H9 (cell line): ENCODE data around the gene KCNMA1. TPM values are rescaled to one million over a fixed set of nuclear protein-coding genes. Genes with fewer than 3 reads are reported as not detected.

Experiments
- DNase-seq: peaks from one replicate; pipeline ENCODE4 v3.0.0-alpha.2; 2017
- H2AFZ ChIP-seq: one replicate; pipeline ENCODE4 v1.6.1; 2013; ENCODE audit warnings: mild to moderate bottlenecking, low read length, control low read depth, moderate library complexity
- H2AK5ac ChIP-seq: 2 replicates; pipeline ENCODE4 v1.6.1; 2013; ENCODE audit warnings: low read length, control low read depth, mixed read lengths; ENCODE audit not compliant: insufficient read length
- H2BK120ac ChIP-seq: one replicate; pipeline ENCODE4 v1.6.1; 2013; ENCODE audit warnings: low read depth, mild to moderate bottlenecking, low read length, control low read depth, inconsistent platforms; ENCODE audit not compliant: poor library complexity, severe bottlenecking
- H2BK12ac ChIP-seq: 2 replicates; pipeline ENCODE4 v1.6.1; 2013; ENCODE audit warnings: low read length, control low read depth, mixed read lengths, low read depth; ENCODE audit not compliant: insufficient read length
- H2BK15ac ChIP-seq: 2 replicates; pipeline ENCODE4 v1.6.1; 2013; ENCODE audit warnings: low read depth, low read length, control low read depth
- H2BK20ac ChIP-seq: one replicate; pipeline ENCODE4 v1.6.1; 2013; ENCODE audit warnings: low read depth, mild to moderate bottlenecking, low read length, control low read depth, inconsistent platforms; ENCODE audit not compliant: poor library complexity, severe bottlenecking
- H2BK5ac ChIP-seq: 2 replicates; pipeline ENCODE4 v1.6.1; 2013; ENCODE audit warnings: low read length, control low read depth, mixed read lengths; ENCODE audit not compliant: insufficient read length
- H3K14ac ChIP-seq: 2 replicates; pipeline ENCODE4 v1.6.1; 2013; ENCODE audit warnings: low read length, control low read depth; ENCODE audit not compliant: insufficient read depth
- H3K18ac ChIP-seq: 2 replicates; pipeline ENCODE4 v1.6.1; 2013; ENCODE audit warnings: low read depth, mild to moderate bottlenecking, mixed read lengths, low read length, control low read depth; ENCODE audit not compliant: insufficient read length
- H3K23ac ChIP-seq: 2 replicates; pipeline ENCODE4 v1.6.1; 2013; ENCODE audit warnings: low read length, control low read depth, mixed read lengths, low read depth; ENCODE audit not compliant: insufficient read length
- H3K23me2 ChIP-seq: 2 replicates; pipeline ENCODE4 v1.6.1; 2013; ENCODE audit warnings: low read depth, mild to moderate bottlenecking, mixed read lengths, low read length, control low read depth; ENCODE audit not compliant: insufficient read length, poor library complexity, severe bottlenecking
- H3K27ac ChIP-seq: 2 replicates; pipeline ENCODE4 v1.5.1; 2013; ENCODE audit warnings: low read length, control low read depth, mixed read lengths, low read depth; ENCODE audit not compliant: insufficient read length
- H3K27me3 ChIP-seq: 2 replicates; pipeline ENCODE4 v1.6.1; 2013; ENCODE audit warnings: low read length, control low read depth, inconsistent platforms; ENCODE audit not compliant: insufficient read depth
- H3K4ac ChIP-seq: 2 replicates; pipeline ENCODE4 v1.6.1; 2013; ENCODE audit warnings: low read depth, mild to moderate bottlenecking, control low read depth, inconsistent platforms, low read length, moderate library complexity
- H3K4me1 ChIP-seq: 2 replicates; pipeline ENCODE4 v1.6.1; 2013; ENCODE audit warnings: low read length, control low read depth, inconsistent platforms; ENCODE audit not compliant: insufficient read depth
- H3K4me2 ChIP-seq: 2 replicates; pipeline ENCODE4 v1.6.1; 2013; ENCODE audit warnings: low read length, control low read depth, mixed read lengths; ENCODE audit not compliant: insufficient read length, insufficient read depth
- H3K56ac ChIP-seq: 2 replicates; pipeline ENCODE4 v1.6.1; 2013; ENCODE audit warnings: low read depth, mild to moderate bottlenecking, mixed read lengths, low read length, control low read depth; ENCODE audit not compliant: insufficient read length
- H3K79me1 ChIP-seq: 2 replicates; pipeline ENCODE4 v1.6.1; 2013; ENCODE audit warnings: low read depth, mild to moderate bottlenecking, moderate library complexity, low read length, control low read depth, inconsistent platforms; ENCODE audit not compliant: insufficient read depth, poor library complexity, severe bottlenecking
- H3K79me2 ChIP-seq: 2 replicates; pipeline ENCODE4 v1.6.1; 2013; ENCODE audit warnings: low read length, control low read depth, inconsistent platforms; ENCODE audit not compliant: insufficient read depth
- H3K9ac ChIP-seq: 2 replicates; pipeline ENCODE4 v1.6.1; 2013; ENCODE audit warnings: low read length, control low read depth, mixed read lengths; ENCODE audit not compliant: insufficient read length; ENCODE audit errors: extremely low read depth
- H3K9me3 ChIP-seq: one replicate; pipeline ENCODE4 v1.6.1; 2013; ENCODE audit warnings: low read depth, low read length, inconsistent platforms; ENCODE audit not compliant: control insufficient read depth
- H3T11ph ChIP-seq: one replicate; pipeline ENCODE4 v1.6.1; 2013; ENCODE audit warnings: mild to moderate bottlenecking, low read length, control low read depth, inconsistent platforms
- H4K20me1 ChIP-seq: one replicate; pipeline ENCODE4 v1.6.1; 2013; ENCODE audit not compliant: control insufficient read depth, insufficient read length, insufficient read depth
- H4K5ac ChIP-seq: 2 replicates; pipeline ENCODE4 v1.6.1; 2013; ENCODE audit warnings: low read depth, mild to moderate bottlenecking, mixed read lengths, low read length, control low read depth; ENCODE audit not compliant: insufficient read length
- H4K8ac ChIP-seq: replicated peaks from 2 replicates; pipeline ENCODE4 v1.6.1; 2013; ENCODE audit warnings: low read length, control low read depth, mixed read lengths, low read depth; ENCODE audit not compliant: insufficient read length
- H4K91ac ChIP-seq: 2 replicates; pipeline ENCODE4 v1.6.1; 2013; ENCODE audit warnings: low read depth, mild to moderate bottlenecking, moderate library complexity, mixed read lengths, low read length, control low read depth; ENCODE audit not compliant: insufficient read length
- H3K27ac Mint-ChIP-seq, 3 experiments: 2 replicates in 2 of 3; 3 replicates in 1 of 3; pipeline ENCODE4 v1.8.0; 2020 to 2021; ENCODE audit warnings: mixed read lengths in 3 of 3, mild to moderate bottlenecking in 1 of 3, moderate library complexity in 1 of 3
- H3K27me3 Mint-ChIP-seq: 2 replicates; pipeline ENCODE4 v1.8.0; 2021; ENCODE audit warnings: low read depth, mild to moderate bottlenecking, moderate library complexity, mixed read lengths
- H3K36me3 Mint-ChIP-seq, 3 experiments: 2 replicates in 2 of 3; 3 replicates in 1 of 3; pipeline ENCODE4 v1.8.0; 2020 to 2021; ENCODE audit warnings: low read depth in 3 of 3, mixed read lengths in 3 of 3; ENCODE audit not compliant: insufficient read depth in 1 of 3
- H3K4me1 Mint-ChIP-seq, 2 experiments: 2 replicates each; pipeline ENCODE4 v1.8.0; 2020; ENCODE audit warnings: mixed read lengths in 2 of 2
- H3K4me3 Mint-ChIP-seq, 2 experiments: 2 replicates in 1 of 2; 3 replicates in 1 of 2; pipeline ENCODE4 v1.8.0; 2020 to 2021; ENCODE audit warnings: mild to moderate bottlenecking in 2 of 2, mixed read lengths in 2 of 2, moderate library complexity in 1 of 2
- H3K9me3 Mint-ChIP-seq, 2 experiments: 2 replicates in 1 of 2; 3 replicates in 1 of 2; pipeline ENCODE4 v1.8.0; 2020; ENCODE audit warnings: mild to moderate bottlenecking in 2 of 2, mixed read lengths in 2 of 2, moderate library complexity in 1 of 2
- WGBS: extraction: QIAGEN DNeasy Blood & Tissue Kit; methylation state at CpG from one replicate; pipeline ENCODE4 v1.1.7; 2013; ENCODE audit warnings: missing lambda C conversion rate, low lambda C conversion rate, mixed read lengths; ENCODE audit not compliant: insufficient read length; ENCODE audit errors: extremely low coverage; 5-methylcytosine and 5-hydroxymethylcytosine counted together
- total RNA-seq: library from RNA; stranded (reverse); gene quantifications from 2 replicates; pipeline ENCODE4 v1.2.1, GENCODE V29; 2021
- TF ChIP-seq, protein P1 (sequence below): fragments of 200-600 bp; sonication (generic); conservative IDR thresholded peaks from 3 replicates; pipeline ENCODE4 v1.8.0; 2021; ENCODE audit warnings: antibody characterized with exemption, mild to moderate bottlenecking

Gene KCNMA1
- total RNA-seq, 1 experiment from 2014 or later = 2.0 TPM

DNA sequence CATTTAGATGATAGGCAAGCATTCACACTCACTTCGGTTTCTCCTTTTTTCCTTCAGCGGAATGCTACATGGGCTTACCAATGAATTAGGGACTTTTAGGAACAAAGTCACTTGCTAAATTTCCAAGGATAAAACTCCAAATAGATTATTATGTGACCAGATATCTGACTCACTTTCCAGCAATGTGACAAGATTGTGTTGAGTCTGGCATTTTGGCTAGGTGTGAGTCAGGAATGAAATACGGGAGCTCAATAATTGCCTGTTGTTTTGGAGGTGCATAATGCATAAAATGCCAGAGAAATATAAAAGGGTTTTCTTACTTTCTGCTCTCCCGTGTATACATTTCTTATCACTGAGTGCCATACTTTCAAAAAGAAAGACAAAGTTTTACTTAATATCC, 721.1 kb downstream of the KCNMA1 start:
- Histone ChIP-seq H3K4ac (no peak overlapping the region), H3K79me1 (no peaks in the 10 kb centered on the region), H4K5ac (no peak overlapping the region), H4K91ac (no peak overlapping the region), H3K9ac (no peak overlapping the region), H3K79me2 (no peaks in the 10 kb centered on the region), H3K14ac (no peak overlapping the region), H3K9me3 (no peaks in the 10 kb centered on the region), H4K8ac (no peak overlapping the region), H3T11ph (no peak overlapping the region), H2BK20ac (no peak overlapping the region), H2AK5ac (no peak overlapping the region), H3K27me3 (no peaks in the 10 kb centered on the region), H3K23ac (no peak overlapping the region), H3K4me2 (no peak overlapping the region), H2BK15ac (no peak overlapping the region), H3K4me1 (no peaks in the 10 kb centered on the region), H2AFZ (no peak overlapping the region), H3K18ac (no peak overlapping the region), H2BK120ac (no peak overlapping the region), H3K27ac (no peak overlapping the region), H2BK5ac (no peak overlapping the region), H3K23me2 (no peaks in the 10 kb centered on the region), H2BK12ac (no peak overlapping the region), H3K56ac (no peak overlapping the region), H4K20me1 (no peaks in the 10 kb centered on the region)
- no peaks in the 10 kb centered on the region for H3K9me3 Mint-ChIP-seq
- TF ChIP-seq, protein P1, sequence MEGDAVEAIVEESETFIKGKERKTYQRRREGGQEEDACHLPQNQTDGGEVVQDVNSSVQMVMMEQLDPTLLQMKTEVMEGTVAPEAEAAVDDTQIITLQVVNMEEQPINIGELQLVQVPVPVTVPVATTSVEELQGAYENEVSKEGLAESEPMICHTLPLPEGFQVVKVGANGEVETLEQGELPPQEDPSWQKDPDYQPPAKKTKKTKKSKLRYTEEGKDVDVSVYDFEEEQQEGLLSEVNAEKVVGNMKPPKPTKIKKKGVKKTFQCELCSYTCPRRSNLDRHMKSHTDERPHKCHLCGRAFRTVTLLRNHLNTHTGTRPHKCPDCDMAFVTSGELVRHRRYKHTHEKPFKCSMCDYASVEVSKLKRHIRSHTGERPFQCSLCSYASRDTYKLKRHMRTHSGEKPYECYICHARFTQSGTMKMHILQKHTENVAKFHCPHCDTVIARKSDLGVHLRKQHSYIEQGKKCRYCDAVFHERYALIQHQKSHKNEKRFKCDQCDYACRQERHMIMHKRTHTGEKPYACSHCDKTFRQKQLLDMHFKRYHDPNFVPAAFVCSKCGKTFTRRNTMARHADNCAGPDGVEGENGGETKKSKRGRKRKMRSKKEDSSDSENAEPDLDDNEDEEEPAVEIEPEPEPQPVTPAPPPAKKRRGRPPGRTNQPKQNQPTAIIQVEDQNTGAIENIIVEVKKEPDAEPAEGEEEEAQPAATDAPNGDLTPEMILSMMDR = no peak
- no peak overlapping the region for H3K27ac Mint-ChIP-seq
- no peaks in the 10 kb centered on the region for H3K4me1 Mint-ChIP-seq
- no peaks in the 10 kb centered on the region for H3K36me3 Mint-ChIP-seq
- DNase-seq = no peak
- no CpG with 5 or more reads among the region's 4 CpGs for WGBS
- H3K27me3 Mint-ChIP-seq = peaks cover 2% of the 10 kb centered on the region; the same call in 1 of the 2 replicates
- no peak overlapping the region for H3K4me3 Mint-ChIP-seq
